GM21367 (cell line): ENCODE results near the gene LYRM4.

Source experiments
- ATAC-seq: cut with Tn5 transposase; IDR thresholded peaks from one replicate; pipeline ENCODE4 v1.9.1; 2021; ENCODE audit not compliant: unreplicated experiment

Gene LYRM4

DNA sequence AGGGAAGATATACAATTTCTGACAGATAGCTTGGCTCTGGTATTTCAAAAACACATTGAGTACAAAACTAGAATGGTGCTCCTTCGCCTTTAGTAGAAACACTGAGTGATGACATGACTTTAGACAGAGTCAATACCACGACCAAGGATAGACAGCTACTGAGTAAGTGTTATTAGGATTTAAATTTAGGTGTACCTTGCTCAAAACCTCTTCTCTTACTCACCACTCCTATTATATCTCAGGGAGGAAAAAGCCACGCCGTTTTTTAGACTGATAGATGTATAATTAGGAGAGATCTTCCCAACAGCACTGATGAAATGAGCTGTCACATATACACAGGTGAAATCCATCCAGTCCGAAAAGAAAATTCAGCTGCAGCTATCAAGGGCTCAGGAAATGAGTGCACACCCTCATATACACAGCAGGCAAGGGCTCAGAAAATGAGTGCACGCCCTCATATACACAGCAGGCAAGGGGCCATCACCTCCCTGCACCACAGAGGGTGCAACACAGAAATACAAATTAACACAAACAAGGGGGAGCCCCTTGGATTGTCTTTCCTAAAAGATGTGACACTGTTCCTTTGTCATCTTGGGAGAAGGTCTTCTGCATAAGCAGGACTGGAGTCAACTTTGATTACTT, 53.7 kb downstream of the LYRM4 start:
- ATAC-seq: no peak

DNA sequence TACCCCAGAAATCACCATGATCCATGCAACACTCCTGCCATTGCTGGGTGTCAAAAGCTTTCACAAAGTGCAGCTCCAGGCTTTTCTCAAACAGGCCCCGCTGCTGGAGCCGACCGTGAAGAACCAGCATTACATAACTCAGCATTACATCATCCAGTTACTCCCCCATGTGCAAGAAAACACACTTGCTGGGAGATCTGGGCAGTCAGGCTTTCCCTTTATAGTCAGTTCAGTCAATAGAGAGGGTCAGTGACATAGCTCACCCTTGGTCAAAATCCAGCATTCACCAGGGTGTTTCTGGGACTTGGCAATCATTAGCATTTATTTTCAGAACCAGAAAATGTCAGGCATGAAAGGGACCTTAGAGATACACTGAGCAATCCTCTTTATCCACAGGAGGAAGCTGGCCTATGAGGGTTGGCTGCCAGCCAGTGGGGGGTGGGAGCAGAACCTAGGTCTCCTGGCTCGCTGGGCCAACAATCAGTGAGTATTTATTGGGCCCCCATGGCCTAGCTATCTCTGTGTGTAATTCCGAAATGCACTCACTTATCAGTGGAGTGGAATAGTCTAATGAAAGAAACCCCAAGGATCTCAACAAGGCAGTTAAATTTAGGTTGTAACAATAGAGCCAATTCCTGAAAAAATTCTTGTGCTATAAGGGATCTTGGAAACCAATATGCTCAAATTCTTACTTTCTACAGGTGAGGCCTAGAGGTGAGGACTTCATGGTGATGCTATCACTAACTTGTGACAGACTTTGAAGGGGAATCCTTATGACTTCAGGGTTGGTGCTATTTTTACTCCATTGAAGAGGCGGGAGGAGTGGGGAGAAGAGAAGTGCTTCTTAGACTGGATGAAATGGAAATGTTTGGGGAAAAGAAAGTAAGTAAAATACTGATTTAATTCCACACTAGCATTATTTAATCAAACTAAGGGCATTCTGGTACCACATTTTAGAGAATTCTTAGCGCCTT, 54.6 kb downstream of the LYRM4 start:
- ATAC-seq: no peak

DNA sequence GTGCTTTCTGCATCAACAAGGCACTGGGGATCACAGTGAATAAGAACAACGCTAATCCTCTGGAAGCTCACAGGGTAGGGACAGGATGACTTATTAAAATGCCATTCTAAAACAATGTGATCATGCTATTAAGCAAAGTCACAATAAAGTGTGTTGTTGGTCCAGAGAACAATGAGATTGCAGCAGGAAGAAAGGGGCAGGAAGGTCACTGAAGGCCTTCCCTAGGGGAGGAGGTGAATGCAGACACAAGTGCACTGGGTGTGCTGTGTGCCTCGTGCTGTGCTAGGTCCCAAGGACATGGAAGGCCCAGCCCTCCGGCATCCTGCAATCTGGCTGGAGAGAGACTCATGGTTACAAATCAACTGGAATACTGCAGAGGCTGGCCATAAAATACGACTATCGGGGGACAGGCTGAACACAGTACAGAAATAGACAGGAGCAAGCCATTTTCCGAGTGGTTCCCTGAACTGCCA, 55.7 kb downstream of the LYRM4 start:
- no peak for ATAC-seq

DNA sequence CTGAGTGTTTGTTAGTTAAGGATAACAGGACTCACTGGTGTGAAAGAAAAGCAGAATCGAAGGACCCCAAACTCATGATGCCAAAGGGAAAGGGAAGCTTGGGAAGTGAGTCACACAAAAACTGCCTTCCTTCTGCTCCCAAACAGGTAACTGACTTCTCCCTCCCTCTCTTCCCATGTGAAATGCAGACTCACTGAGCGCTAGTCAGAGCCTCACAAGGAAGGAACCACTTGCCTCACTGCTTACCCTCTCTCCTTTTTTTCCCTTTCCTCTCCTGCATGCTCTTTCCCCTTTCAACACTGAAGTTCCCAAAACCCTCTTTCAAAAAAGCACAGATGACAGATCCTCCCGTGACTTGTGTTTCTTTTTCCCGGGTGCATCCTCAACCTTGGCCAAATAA, 56.4 kb downstream of the LYRM4 start:
- ATAC-seq: no peak

DNA sequence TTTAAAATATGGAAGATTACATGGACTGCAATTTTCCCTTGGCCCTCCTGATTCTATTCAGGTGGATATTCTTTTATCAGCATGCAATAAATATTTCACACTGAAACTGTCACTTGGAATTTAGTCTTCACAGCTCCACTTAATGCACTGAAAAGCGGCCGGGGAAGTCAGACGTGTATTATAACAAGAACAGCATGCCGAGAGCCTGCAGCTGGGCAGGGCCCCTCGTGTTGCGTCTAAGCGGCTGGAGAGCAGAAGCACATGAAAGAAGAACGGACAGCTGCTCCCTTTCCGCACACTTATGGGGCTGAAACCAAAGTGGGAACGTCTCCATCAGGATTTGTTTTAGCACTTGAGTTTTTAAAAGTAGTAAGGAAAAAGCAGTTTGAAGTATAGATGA, 57.2 kb downstream of the LYRM4 start:
- ATAC-seq: no peak

DNA sequence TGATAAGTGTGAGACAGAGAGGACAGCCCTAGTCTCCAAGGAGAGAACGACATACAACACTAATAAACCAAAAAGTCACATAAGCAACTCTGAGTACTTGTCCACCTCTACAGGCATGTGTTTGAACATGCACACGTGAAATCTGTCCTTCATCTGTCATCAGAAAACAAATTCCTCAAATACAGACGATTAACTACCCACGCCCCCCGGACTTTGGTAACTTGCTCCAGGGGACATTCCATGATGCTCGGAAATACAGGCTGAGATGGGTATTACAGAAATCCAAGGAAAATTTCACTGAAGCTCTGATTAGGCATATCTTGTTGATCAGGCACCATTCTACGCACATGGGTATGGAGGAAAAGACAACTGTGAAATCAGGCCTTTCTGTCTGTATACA, 57.8 kb downstream of the LYRM4 start:
- ATAC-seq: no peak

DNA sequence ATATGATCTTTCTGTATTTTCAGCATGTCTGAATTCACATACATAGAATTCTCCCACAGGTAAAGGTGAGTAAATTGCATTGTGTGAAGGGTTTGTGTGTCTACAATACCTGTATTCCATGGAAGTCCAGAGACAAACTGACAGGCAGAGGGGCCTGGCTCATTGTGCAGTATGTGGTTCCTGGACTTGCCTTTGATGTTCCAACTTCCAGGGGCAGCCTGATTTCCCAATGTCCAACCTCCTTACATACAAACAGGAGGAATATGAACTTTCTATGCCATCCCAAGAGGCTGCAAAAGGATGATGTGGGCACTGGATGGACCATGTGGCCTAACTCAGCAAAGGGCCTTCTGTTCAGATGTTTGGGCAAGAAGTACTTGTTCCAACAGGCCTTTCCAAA, 58.5 kb downstream of the LYRM4 start:
- no peak for ATAC-seq

DNA sequence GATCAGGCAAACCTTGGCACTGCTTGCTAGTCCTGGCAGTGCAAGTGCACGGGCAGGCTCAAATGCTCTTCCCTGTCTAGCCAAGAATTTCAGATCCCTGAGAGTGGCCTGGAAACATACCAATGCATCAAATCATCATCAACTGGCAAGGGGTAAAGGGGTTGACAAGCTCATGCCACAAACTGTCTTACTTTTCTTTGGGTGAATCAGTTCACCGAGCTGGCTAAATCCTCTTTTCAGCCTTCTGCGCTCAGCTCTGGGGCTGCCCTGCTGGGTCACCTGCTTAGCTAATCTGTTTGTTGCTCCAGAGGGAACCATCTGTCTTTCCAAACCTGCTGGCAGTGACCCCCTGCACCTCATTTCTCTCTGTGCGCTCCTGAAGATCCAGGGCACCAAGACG, 59.5 kb downstream of the LYRM4 start:
- no peak for ATAC-seq

DNA sequence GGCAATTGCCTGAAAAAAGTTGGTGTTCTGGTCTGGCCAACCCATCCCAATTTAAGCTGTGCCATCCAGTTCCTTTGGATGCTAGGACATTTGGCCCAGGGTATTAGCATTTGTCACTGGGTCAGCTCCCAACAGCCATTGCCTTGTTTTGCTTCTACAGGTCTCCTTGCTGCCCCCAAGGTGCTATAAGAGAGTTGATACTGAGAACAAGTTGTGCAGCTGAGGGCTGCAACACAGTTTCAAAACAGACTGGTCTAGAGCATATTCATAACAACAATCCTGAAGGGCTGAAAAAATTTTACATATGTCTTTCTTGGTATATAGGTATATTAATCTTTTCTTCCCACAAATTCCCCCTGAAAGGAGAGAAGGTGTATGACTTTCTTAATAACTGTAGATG, 61.0 kb downstream of the LYRM4 start:
- ATAC-seq: no peak

DNA sequence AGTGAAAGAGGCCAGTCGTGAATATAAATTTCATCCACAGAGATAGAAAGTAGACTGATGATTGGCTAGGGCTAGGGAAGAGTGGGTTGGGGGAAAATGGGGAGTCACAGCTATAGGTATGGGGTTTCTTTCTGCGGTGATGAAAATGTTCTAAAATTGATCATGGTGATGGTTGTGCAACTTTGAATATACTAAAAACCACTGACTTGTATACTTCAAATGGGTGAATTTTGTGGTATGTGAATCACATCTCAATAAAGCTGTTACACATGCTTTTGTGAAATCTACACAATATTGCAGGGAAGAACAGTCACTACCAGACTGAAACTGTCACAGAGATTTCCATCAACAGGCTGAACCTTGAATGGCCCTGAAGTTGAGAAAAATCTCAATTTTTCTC, 61.5 kb downstream of the LYRM4 start:
- no peak for ATAC-seq

DNA sequence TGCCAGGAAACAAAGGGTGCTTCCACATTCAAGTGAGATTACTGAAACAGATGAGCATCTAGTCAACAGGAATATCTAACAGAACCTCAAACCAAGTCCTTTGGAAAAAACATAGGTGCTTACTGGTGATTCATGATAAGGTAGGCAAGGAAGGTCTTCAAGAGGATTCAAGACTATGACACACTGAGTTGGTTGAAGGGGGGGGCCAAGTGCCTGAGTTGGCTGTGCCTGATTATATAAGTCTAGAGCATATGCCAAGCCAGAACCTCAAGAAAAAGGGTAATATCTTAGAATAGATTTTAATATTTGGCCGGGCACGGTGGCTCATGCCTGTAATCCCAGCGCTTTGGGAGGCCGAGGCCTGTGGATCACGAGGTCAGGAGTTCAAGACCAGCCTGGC, 63.7 kb downstream of the LYRM4 start:
- ATAC-seq: no peak

DNA sequence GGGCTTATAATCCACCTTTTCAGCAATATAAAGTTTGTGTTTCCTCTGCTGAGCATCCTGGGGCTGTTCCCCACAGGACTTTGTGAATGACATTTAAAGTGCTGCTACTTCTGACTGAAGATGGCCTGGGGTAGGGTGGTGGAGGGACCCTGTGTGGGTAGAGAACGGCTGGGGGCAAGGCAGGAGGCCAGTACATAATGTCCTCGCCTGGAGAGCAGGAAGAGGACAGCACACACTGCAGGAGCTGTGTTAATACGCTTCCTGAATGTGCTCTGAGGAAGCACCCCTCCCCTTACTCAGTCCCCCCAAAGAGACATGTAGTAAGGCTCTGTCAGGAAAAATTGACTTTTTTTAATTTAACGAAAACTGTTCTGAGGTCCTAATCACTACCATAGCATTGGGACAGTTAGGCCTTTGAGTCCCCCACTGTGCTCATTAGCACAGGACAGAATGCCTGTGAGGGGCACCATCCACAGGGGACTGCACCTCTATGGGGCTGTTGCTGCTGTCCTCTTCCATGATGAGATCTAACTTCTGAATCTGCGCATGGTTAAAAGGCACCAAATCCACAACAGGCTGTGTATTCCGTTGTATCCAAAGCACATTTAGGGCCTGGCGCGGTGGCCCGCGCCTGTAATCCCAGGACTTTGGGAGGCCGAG, 68.5 kb downstream of the LYRM4 start:
- no peak for ATAC-seq

DNA sequence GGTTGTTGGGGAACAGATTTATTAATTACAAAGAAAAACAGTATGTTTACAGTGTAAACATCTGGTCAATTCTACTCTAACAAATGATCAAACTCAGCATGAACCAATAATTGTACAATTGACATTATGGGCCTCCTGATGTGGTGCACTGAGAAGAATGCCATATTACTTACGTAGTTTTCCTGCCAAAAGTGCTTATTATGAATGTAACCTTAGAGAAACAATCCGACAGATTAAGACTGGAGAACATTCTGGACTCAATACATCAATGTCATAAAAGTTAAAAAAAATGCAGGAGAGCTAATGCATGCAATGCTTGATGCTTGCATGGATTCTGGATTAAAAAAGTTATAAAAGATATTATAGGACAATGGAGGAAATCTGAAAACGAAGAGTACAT, 69.0 kb downstream of the LYRM4 start:
- ATAC-seq: no peak

DNA sequence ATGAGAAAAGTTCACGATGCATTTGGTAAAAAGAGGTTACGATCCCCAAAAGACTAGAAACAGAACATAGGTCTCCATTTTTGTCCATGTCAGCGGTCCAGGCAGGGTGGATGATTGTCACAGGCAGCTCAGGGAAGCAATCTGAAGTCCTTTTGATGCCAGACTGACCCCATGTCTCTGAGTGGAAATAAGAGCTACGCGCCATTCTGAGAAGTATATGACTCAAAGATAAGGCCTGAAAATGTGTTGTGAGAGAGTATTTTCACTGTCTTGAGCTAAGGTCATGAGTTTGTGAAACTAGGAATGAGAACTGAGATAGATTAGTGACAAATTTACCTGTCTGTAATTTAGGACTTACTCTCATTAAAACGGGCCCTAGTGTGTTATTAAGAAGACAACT, 69.5 kb downstream of the LYRM4 start:
- ATAC-seq: no peak

DNA sequence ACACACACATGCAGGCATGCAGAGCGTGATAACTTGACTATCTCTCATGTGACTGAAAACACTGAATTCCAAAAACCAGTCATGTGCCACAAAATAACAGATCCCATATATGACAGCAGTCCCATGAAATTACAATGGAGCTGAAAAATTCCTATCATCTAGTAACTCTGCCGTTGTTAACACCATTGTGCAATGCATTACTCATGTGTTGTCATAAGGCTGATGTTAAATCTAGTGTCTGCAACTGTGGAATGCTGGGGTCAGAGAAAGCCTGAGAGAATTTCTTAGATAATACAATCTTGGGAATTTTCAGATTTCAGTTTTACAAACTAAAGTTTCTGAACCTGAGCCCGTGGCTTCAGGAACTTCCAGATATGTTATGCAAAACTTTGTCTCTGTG, 70.2 kb downstream of the LYRM4 start:
- no peak for ATAC-seq

DNA sequence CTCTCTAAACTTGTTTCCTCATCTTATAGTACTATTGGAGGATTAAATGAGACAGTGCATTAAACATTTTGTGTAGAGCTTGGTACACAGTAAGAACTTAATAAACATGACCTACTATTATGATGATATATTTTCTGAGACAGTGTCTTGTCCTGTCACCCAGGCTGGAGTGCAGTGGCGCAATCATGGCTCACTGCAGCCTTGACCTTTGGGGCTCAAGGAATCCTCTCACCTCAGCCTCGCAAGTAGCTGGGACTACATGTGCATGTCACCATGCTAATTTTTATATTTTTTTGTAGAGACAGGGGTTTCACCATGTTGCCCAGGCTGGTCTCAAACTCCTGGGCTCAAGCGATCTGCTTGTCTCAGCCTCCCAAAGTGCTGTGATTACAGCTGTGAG, 72.1 kb downstream of the LYRM4 start:
- no peak for ATAC-seq

DNA sequence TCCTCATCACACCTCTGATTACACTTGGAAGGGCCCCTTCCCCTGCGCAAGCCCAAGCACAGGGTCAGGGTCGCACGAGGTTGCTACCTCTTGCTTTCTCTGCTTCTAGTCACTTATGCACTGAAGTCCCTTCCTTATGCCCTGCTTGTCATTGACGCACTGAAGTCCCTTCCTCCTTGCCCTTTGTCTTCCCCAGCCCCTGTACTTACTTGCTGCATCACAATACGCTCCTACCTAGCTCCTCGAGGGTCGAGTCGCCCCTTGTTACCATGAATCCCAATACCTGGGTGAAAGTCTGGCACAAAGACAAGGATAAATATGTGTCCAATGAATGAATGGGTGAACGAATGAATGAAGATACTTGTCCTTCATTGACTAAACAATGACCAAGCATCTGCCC, 75.9 kb downstream of the LYRM4 start:
- ATAC-seq: no peak

DNA sequence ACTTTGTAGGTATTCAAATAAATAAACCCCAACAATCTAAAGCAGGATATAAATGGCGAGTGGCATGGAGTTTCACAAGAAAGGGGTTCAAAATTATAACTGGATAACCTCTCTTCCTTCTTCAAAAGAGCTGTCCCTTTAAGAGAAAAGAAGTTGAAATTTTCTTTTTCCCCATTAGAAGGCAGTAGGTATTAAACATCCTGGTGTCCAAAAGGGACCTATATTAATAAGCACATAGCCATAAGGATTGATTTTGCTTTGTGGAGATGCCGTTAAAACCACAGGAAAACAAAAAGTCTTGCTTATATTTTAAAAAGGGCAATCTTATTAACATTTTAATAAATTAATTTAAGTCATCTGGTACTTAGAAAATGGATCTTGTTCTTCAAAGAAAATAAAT, 76.5 kb downstream of the LYRM4 start:
- no peak for ATAC-seq

DNA sequence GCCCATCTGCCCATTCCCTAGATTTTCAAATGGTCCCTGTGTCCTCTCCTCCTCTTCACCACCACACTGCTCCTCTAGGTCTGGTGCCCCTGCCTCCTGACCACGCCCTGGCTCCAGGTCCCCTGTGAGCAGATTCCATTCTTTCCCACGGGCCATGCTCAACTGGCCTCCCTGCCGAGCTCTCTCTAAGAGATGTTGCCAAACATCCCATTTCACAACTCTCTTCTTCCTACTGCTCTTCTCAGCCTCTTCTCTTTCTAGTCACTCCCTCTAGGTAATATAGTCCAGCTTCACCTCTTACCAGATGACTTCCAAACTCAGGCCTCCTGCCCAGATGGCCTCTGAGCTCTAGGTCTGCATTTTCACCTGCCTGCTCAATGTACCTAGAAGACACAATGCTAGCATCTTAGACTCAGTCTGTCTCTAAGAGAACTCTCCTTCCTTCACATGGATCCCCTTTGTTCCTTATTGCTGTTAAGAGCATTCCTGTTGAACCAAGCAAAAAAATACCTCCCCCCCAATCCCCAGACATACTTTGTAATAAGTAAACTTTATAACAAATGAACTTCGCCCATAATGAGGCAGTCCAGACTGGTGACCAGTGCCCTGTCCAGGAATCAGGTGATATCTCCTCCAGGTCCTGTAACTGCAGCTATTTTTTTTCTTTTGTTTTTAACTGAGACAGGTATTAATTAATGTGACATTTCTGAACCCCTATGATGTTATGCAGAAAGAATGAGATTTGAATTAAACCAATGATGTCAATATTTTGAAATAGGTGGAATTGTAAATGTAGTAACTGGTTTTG, 79.0 kb downstream of the LYRM4 start:
- ATAC-seq: no peak

DNA sequence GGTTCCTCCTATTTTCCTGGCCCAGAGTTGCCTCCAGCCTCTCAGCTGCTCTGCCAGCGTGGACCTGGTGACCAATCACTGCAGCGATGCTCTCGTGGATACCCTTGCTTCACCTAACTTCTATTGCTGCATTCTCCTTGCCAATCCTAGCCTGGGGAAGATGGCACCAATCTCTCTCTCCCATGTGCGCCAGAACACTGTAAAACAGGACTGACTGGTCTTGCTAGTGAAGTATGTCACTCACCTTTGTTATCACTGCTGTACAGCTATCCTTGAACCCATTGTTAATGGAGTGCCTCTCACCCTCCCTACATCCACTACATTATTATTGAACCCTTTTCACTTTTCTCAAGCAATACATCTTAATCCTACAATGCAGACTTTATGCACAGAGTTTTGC, 80.1 kb downstream of the LYRM4 start:
- no peak for ATAC-seq

DNA sequence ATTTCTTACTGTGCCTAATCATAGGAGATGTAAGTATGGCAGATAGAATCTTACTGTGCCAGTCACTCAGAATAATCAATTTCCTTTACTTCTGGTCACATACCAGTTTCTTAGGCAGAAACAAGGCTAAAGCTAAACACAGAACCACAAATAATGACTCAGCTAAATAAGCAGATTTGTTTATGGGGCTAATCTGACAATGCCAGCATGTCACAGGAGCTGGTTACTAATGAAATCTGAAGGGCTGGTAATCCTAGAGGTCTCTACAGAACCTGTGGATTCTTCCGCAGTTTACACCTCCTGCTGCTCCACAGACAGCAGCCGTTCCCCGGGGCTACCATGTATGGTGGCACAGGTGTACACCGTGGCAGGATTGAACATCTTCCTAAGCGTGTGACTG, 80.8 kb downstream of the LYRM4 start:
- no peak for ATAC-seq
